Naive thymus-derived CD4-positive, alpha-beta T cell (primary cell): Measurements from ENCODE around the gene AFF2. TPM values are rescaled to one million over a fixed set of nuclear protein-coding genes. Genes with fewer than 3 reads are reported as not detected.

Experiments used
- ATAC-seq: fragments of 150-1000 bp; cut with Tn5 transposase; 2 replicates; pipeline ENCODE4 v1.10.0; 2021; ENCODE audit warnings: mild to moderate bottlenecking, moderate library complexity
- CTCF ChIA-PET: fragments of 350-600 bp; sonication (Branson Sonifier 250); formaldehyde crosslinking; loops from one replicate; lab custom pipeline; 2021; ENCODE audit warnings: antibody characterized with exemption; lab: Charles Lee
- POLR2A ChIA-PET: fragments of 350-600 bp; sonication (Branson Sonifier 250); formaldehyde crosslinking; loops from one replicate; lab custom pipeline; 2021; ENCODE audit warnings: antibody characterized with exemption, inconsistent platforms; lab: Charles Lee
- DNase-seq, 9 donors: peaks; one replicate each; pipeline versions ENCODE4 v3.0.0 to v3.0.0-alpha.2; 2020 to 2022; ENCODE audit warnings: mixed read lengths in 1 of 9
- H3K27ac ChIP-seq: one replicate; pipeline ENCODE4 v1.7.0; 2013; ENCODE audit warnings: mild to moderate bottlenecking, low read depth, low read length, moderate library complexity
- H3K27me3 ChIP-seq, 2 donors: one replicate each; pipeline ENCODE4 v1.7.0; 2013; ENCODE audit warnings: low read length in 2 of 2, mild to moderate bottlenecking in 2 of 2, moderate library complexity in 2 of 2; ENCODE audit not compliant: control insufficient read depth in 2 of 2, insufficient read depth in 2 of 2
- H3K36me3 ChIP-seq, 3 experiments: 1 replicate in 2 of 3; 2 replicates in 1 of 3; pipeline ENCODE4 v1.7.0; 2013; ENCODE audit warnings: low read length in 3 of 3, mild to moderate bottlenecking in 3 of 3, moderate library complexity in 1 of 3; ENCODE audit not compliant: insufficient read depth in 3 of 3, control insufficient read depth in 2 of 3
- H3K4me1 ChIP-seq, 2 donors: one replicate each; pipeline ENCODE4 v1.7.0; 2013; ENCODE audit warnings: low read length in 2 of 2, mild to moderate bottlenecking in 2 of 2, moderate library complexity in 1 of 2; ENCODE audit not compliant: control insufficient read depth in 2 of 2, insufficient read depth in 2 of 2
- H3K4me3 ChIP-seq: 2 replicates; pipeline ENCODE4 v1.7.0; 2013; ENCODE audit warnings: mild to moderate bottlenecking, low read length
- H3K9me3 ChIP-seq, 3 experiments: 1 replicate in 2 of 3; 2 replicates in 1 of 3; pipeline ENCODE4 v1.7.0; 2013; ENCODE audit warnings: low read length in 3 of 3; ENCODE audit not compliant: control insufficient read depth in 2 of 3
- H3K27ac Mint-ChIP-seq, 9 donors: one replicate each; pipeline ENCODE4 v1.8.0; 2020 to 2022; ENCODE audit warnings: mixed read lengths in 9 of 9, mild to moderate bottlenecking in 8 of 9, moderate library complexity in 5 of 9, inconsistent platforms in 2 of 9
- H3K27me3 Mint-ChIP-seq, 5 donors: one replicate each; pipeline ENCODE4 v1.8.0; 2021 to 2022; ENCODE audit warnings: mixed read lengths in 5 of 5, mild to moderate bottlenecking in 1 of 5
- H3K36me3 Mint-ChIP-seq, 5 donors: one replicate each; pipeline ENCODE4 v1.8.0; 2020 to 2022; ENCODE audit warnings: mixed read lengths in 5 of 5, mild to moderate bottlenecking in 3 of 5, inconsistent platforms in 1 of 5
- H3K4me1 Mint-ChIP-seq, 7 donors: one replicate each; pipeline ENCODE4 v1.8.0; 2020 to 2022; ENCODE audit warnings: mixed read lengths in 7 of 7, mild to moderate bottlenecking in 3 of 7, inconsistent platforms in 1 of 7
- H3K4me3 Mint-ChIP-seq, 10 donors: one replicate each; pipeline ENCODE4 v1.8.0; 2020 to 2022; ENCODE audit warnings: mild to moderate bottlenecking in 10 of 10, mixed read lengths in 10 of 10, moderate library complexity in 6 of 10, inconsistent platforms in 2 of 10
- H3K9me3 Mint-ChIP-seq, 11 donors: one replicate each; pipeline ENCODE4 v1.8.0; 2020 to 2022; ENCODE audit warnings: mixed read lengths in 11 of 11, mild to moderate bottlenecking in 4 of 11, inconsistent platforms in 1 of 11, moderate library complexity in 1 of 11
- intact Hi-C, 2 donors: fragments of 100-400 bp; cut with micrococcal nuclease; formaldehyde crosslinking; loops; one replicate each; pipeline ENCODE4 v1.15.1; 2023
- polyA plus RNA-seq, 2 donors: library from polyadenylated mRNA; unstranded; fragments of 300-500 nt; fragmentation: Illumina TruSeq; gene quantifications; one replicate each; pipeline ENCODE4 v1.2.3, GENCODE V29; 2021
- total RNA-seq, 6 experiments: library from RNA in 5 of 6; stranded (reverse) in 5 of 6; gene quantifications; 1 replicate in 5 of 6; 2 replicates in 1 of 6; pipeline ENCODE4 v1.2.3 and lab custom pipeline; 2021 to 2026

AFF2 gene
- total and polyA plus RNA-seq, 7 experiments from 2014 or later = 0.31 to 6.0 (median 2.8) TPM

- Mint-ChIP-seq H3K4me1 (peaks cover 0 to 4% (median 0%) of the 10 kb centered on the region in 7 donors), H3K4me3 (peak overlapping the region in 1 of 10 donors; percentile 6), H3K27me3 (no peaks in the 10 kb centered on the region), H3K36me3 (peaks cover 2 to 7% (median 3%) of the 10 kb centered on the region in 5 donors), H3K9me3 (peaks cover 0 to 10% (median 4%) of the 10 kb centered on the region in 11 donors), H3K27ac (no peak overlapping the region)
- Histone ChIP-seq H3K4me3 (no peak overlapping the region), H3K4me1 (no peaks in the 10 kb centered on the region), H3K9me3 (no peaks in the 10 kb centered on the region), H3K27me3 (no peaks in the 10 kb centered on the region), H3K36me3 (no peaks in the 10 kb centered on the region), H3K27ac (no peak overlapping the region)
- ATAC-seq (peak; percentile 51), DNase-seq (no peak)
- CTCF ChIA-PET = no interaction called here
- intact Hi-C loops = no loop called here
- POLR2A ChIA-PET = no interaction called here
Measured at GRCh38 chrX:148609515-148610327, 109.3 kb downstream of the AFF2 start.

GRCh38 chrX:148610328-148610698 lies 109.9 kb downstream of the AFF2 start:
- Histone ChIP-seq H3K4me1 (no peaks in the 10 kb centered on the region), H3K36me3 (no peaks in the 10 kb centered on the region), H3K9me3 (no peaks in the 10 kb centered on the region), H3K4me3 (no peak overlapping the region), H3K27ac (no peak overlapping the region), H3K27me3 (no peaks in the 10 kb centered on the region)
- H3K4me3 Mint-ChIP-seq = peak overlapping the region in 1 of 10 donors; percentile 6
- no peaks in the 10 kb centered on the region for H3K27me3 Mint-ChIP-seq
- CTCF ChIA-PET = no interaction called here
- POLR2A ChIA-PET = no interaction called here
- H3K36me3 Mint-ChIP-seq = peaks cover 2 to 7% (median 3%) of the 10 kb centered on the region in 5 donors
- intact Hi-C loops = no loop called here
- no peak for DNase-seq
- H3K9me3 Mint-ChIP-seq = peaks cover 0 to 10% (median 4%) of the 10 kb centered on the region in 11 donors
- H3K27ac Mint-ChIP-seq = no peak overlapping the region
- no peak for ATAC-seq
- peaks cover 0 to 4% (median 0%) of the 10 kb centered on the region in 7 donors for H3K4me1 Mint-ChIP-seq

GRCh38 chrX:148611993-148612392 lies 111.6 kb downstream of the AFF2 start:
- H3K4me3 ChIP-seq = no peak overlapping the region
- POLR2A ChIA-PET = no interaction called here
- H3K4me1 ChIP-seq = no peaks in the 10 kb centered on the region
- H3K36me3 ChIP-seq = no peaks in the 10 kb centered on the region
- H3K27ac ChIP-seq = no peak overlapping the region
- Mint-ChIP-seq H3K36me3 (peaks cover 2 to 5% (median 3%) of the 10 kb centered on the region in 5 donors), H3K4me1 (peaks cover 0 to 4% (median 0%) of the 10 kb centered on the region in 7 donors), H3K27ac (no peak overlapping the region), H3K4me3 (no peak overlapping the region), H3K9me3 (peaks cover 0 to 6% (median 4%) of the 10 kb centered on the region in 11 donors), H3K27me3 (no peaks in the 10 kb centered on the region)
- CTCF ChIA-PET = no interaction called here
- H3K27me3 ChIP-seq = no peaks in the 10 kb centered on the region
- DNase-seq = no peak
- ATAC-seq = no peak
- no peaks in the 10 kb centered on the region for H3K9me3 ChIP-seq
- intact Hi-C loops = no loop called here

GRCh38 chrX:148612431-148612830 lies 112.0 kb downstream of the AFF2 start:
- Histone ChIP-seq H3K4me1 (no peaks in the 10 kb centered on the region), H3K36me3 (no peaks in the 10 kb centered on the region), H3K27ac (no peak overlapping the region), H3K4me3 (no peak overlapping the region), H3K9me3 (no peaks in the 10 kb centered on the region), H3K27me3 (no peaks in the 10 kb centered on the region)
- H3K4me3 Mint-ChIP-seq = no peak overlapping the region
- no peaks in the 10 kb centered on the region for H3K27me3 Mint-ChIP-seq
- H3K4me1 Mint-ChIP-seq = peaks cover 0 to 4% (median 0%) of the 10 kb centered on the region in 7 donors
- DNase-seq (no peak), ATAC-seq (no peak)
- CTCF ChIA-PET = no interaction called here
- intact Hi-C loops = no loop called here
- H3K27ac Mint-ChIP-seq = no peak overlapping the region
- peaks cover 0 to 3% (median under 1%) of the 10 kb centered on the region in 11 donors for H3K9me3 Mint-ChIP-seq
- peaks cover 0 to 1% (median under 1%) of the 10 kb centered on the region in 5 donors for H3K36me3 Mint-ChIP-seq
- POLR2A ChIA-PET = no interaction called here

GRCh38 chrX:148613636-148614035 lies 113.2 kb downstream of the AFF2 start:
- Histone ChIP-seq H3K4me1 (no peaks in the 10 kb centered on the region), H3K27ac (no peak overlapping the region), H3K27me3 (no peaks in the 10 kb centered on the region), H3K36me3 (no peaks in the 10 kb centered on the region), H3K4me3 (no peak overlapping the region), H3K9me3 (no peaks in the 10 kb centered on the region)
- H3K36me3 Mint-ChIP-seq = no peaks in the 10 kb centered on the region
- H3K27ac Mint-ChIP-seq = no peak overlapping the region
- H3K4me1 Mint-ChIP-seq = peaks cover 0 to 4% (median 0%) of the 10 kb centered on the region in 7 donors
- intact Hi-C loops = no loop called here
- ChIA-PET POLR2A (no interaction called here), CTCF (no interaction called here)
- no peak for ATAC-seq
- peaks cover 0 to 5% (median 0%) of the 10 kb centered on the region in 11 donors for H3K9me3 Mint-ChIP-seq
- no peaks in the 10 kb centered on the region for H3K27me3 Mint-ChIP-seq
- no peak for DNase-seq
- H3K4me3 Mint-ChIP-seq = no peak overlapping the region

GRCh38 chrX:148615491-148615890 lies 115.1 kb downstream of the AFF2 start:
- intact Hi-C loops = no loop called here
- no peaks in the 10 kb centered on the region for H3K36me3 Mint-ChIP-seq
- Histone ChIP-seq H3K27me3 (no peaks in the 10 kb centered on the region), H3K36me3 (no peaks in the 10 kb centered on the region), H3K4me1 (no peaks in the 10 kb centered on the region), H3K4me3 (no peak overlapping the region), H3K9me3 (no peaks in the 10 kb centered on the region), H3K27ac (no peak overlapping the region)
- H3K9me3 Mint-ChIP-seq = peaks cover 0 to 5% (median 0%) of the 10 kb centered on the region in 11 donors
- no peaks in the 10 kb centered on the region for H3K27me3 Mint-ChIP-seq
- H3K27ac Mint-ChIP-seq = no peak overlapping the region
- H3K4me1 Mint-ChIP-seq = peaks cover 0 to 2% (median 0%) of the 10 kb centered on the region in 7 donors
- ATAC-seq (no peak), DNase-seq (no peak)
- ChIA-PET POLR2A (no interaction called here), CTCF (no interaction called here)
- H3K4me3 Mint-ChIP-seq = no peak overlapping the region
